ENCODE measurements around the gene IRS1.
"Not testable (repeated sequence)": the region's sequence is repeated elsewhere in the genome, so short reads cannot be mapped to it uniquely, and the experiment has no call there.

Gene IRS1

DNA sequence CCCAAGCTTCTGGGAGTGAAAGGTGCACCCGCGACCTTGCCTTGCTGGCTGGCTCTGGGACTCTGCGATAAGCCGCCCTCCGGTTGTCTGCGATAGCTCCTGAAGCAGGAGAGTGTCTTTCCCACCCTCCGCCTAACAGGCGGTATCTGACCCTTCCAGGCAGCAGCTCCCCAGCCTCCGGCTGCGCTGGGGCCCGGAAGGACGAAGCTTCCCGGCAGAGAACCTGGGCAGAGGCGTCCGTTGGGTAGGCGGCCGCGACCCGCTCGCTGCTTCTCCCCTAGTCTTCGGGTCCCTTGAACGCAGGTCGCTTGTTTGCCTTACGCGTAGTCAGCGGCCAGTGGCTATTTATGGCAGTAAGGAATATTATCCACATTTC, 35.8 kb upstream of the IRS1 start:
- Mint-ChIP-seq H3K4me1 (ENCODE audit: low read depth) (peaks cover 18% of the 10 kb centered on the region), H3K9me3 (no peaks in the 10 kb centered on the region), H3K27me3 (no peaks in the 10 kb centered on the region), H3K27ac (peak overlapping the region; percentile 99), H3K36me3 (ENCODE audit: low read depth) (peaks cover 38% of the 10 kb centered on the region), H3K4me3 (peak overlapping the region; percentile 87)
- intact Hi-C loops (cut with micrococcal nuclease): loop anchor here (5.0 kb wide), 1 partner anchor 43 kb away; no protein-coding TSS in a partner anchor

DNA sequence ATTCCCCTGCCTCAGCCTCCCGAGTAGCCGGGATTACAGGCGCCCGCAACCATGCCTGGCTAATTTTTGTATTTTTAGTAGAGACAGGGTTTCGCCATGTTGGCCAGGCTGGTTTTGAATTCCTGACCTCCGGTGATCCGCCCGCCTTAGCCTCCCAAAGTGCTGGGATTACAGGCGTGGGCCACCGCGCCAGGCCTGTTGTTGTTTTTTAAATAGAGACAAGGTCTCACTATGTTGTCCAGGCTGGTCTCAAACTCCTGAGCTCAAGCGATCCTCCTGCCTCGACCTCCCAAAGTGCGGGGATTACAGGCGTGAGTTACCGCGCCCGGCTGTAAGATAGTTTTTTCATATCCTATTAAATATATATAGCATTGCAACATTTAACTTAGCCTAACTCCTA, 35.3 kb upstream of the IRS1 start:
- H3K4me1 Mint-ChIP-seq (ENCODE audit: low read depth): peaks cover 18% of the 10 kb centered on the region
- H3K36me3 Mint-ChIP-seq (ENCODE audit: low read depth): peaks cover 33% of the 10 kb centered on the region
- peak overlapping the region; percentile 87 for H3K4me3 Mint-ChIP-seq
- H3K9me3 Mint-ChIP-seq, H3K27ac Mint-ChIP-seq, H3K27me3 Mint-ChIP-seq: not testable (repeated sequence)
- intact Hi-C loops (cut with micrococcal nuclease): loop anchor here (5.0 kb wide), 1 partner anchor 43 kb away; no protein-coding TSS in a partner anchor

DNA sequence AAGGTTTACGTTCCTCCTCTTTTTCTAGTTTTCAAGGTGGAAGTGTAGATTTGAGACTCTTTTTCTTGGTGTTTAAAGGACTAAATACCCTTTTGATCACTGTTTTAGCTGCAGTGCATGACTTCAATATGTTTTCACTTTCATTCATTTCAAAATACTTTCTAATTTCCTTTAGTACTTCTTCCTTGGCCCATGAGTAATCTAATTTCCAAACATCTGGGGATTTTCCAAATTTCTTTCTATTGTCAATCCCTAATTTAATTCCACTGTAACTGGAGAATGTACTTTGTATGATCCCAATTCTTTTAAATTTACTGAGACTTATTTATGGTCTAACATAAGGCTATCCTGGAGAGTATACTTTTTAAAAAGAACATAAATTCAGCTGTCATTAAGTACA, 32.4 kb upstream of the IRS1 start:
- Mint-ChIP-seq H3K36me3 (ENCODE audit: low read depth) (peaks cover 10% of the 10 kb centered on the region), H3K27me3 (no peaks in the 10 kb centered on the region), H3K27ac (no peak overlapping the region), H3K4me1 (ENCODE audit: low read depth) (peaks cover 11% of the 10 kb centered on the region), H3K4me3 (no peak overlapping the region), H3K9me3 (no peaks in the 10 kb centered on the region)
- intact Hi-C loops (cut with micrococcal nuclease): no loop called here

DNA sequence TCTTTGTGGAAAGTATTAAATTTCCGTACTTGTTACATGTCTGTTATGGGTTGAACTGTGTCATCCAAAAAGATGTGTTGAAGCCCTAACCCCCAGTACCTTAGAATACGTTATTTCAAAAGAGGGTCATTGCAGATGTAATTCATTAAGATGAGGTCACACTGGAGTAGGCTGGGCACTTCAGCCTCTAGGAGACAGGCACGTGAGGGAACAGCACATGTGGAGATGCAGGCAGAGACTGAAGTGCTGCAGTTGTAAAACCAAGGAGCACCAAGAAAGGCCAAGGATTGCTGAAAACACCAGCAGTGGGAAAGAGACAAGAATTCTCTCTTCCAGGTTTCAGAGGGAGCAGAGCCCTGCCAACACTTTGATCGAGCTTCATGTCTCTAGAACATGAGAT, 31.6 kb upstream of the IRS1 start:
- Mint-ChIP-seq H3K36me3 (ENCODE audit: low read depth) (peaks cover 9% of the 10 kb centered on the region), H3K27ac (no peak overlapping the region), H3K4me1 (ENCODE audit: low read depth) (peaks cover 7% of the 10 kb centered on the region), H3K27me3 (no peaks in the 10 kb centered on the region), H3K9me3 (no peaks in the 10 kb centered on the region), H3K4me3 (no peak overlapping the region)
- intact Hi-C loops (cut with micrococcal nuclease): no loop called here

DNA sequence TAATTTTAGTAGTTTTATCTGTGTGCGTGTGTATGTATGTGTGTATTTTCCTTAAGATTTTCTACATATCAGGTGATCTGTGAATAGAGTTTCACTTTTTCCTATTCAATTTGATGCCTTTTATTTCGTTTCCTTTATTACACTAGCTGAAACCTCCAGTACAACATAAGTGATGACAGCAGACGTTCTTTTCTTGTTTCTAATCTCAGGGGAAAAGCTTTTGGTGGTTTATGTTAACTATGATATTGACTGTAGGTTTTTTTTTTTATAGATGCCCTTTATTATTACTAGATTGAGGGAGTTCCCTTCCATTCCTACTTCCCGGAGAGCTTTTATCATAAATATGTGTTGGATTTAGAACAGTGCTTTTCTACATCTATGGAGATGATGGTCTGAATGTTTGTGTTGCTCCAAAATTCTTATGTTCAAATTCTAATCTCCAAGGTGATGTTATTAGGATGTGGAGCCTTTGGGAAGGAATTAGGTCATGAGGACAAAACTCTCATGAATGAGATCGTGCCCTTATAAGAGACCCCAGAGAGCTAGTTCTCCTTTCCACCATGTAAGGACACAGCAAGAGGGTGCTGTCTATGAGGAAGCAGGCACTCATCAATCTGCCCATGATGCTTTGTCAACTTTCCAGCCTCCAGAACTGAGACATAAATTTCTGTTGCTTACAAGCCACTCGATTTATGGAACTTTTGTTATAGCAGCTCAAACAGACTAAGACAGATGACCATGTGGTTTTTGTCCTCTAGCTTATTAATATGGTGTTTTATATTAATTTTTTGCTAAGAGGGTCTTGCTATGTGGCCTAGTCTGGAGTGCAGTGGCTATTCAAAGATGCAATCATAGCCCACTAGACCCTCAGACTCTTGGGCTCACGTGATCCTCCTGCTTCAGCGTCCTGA, 30.4 kb upstream of the IRS1 start:
- intact Hi-C loops (cut with micrococcal nuclease): no loop called here

DNA sequence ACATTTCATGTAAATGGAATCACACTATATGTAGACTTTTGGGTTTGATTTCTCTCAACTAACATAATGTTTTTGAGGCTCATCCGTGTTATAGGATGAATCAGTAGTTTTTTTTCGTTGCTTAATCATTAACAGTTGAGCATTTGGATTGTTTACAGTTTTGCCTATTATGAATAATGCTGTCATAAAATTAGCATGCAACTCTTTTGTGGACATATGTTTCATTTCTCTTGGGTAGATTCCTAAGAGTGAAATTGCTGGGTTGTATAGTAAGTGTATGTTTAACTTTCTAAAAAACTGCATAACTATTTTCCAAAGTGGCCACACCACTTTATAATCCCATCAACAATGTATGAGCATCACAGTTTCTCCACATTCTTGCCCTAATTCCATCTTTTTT, 28.6 kb upstream of the IRS1 start:
- H3K9me3 Mint-ChIP-seq: no peaks in the 10 kb centered on the region
- H3K27ac Mint-ChIP-seq: no peak overlapping the region
- H3K4me3 Mint-ChIP-seq: no peak overlapping the region
- intact Hi-C loops (cut with micrococcal nuclease): no loop called here
- H3K36me3 Mint-ChIP-seq (ENCODE audit: low read depth): no peaks in the 10 kb centered on the region
- H3K4me1 Mint-ChIP-seq (ENCODE audit: low read depth): no peaks in the 10 kb centered on the region
- no peaks in the 10 kb centered on the region for H3K27me3 Mint-ChIP-seq

More for the DNA sequence above, 30.4 kb upstream of the IRS1 start:
- no peaks in the 10 kb centered on the region for H3K36me3 Mint-ChIP-seq (ENCODE audit: low read depth)
- no peaks in the 10 kb centered on the region for H3K4me1 Mint-ChIP-seq (ENCODE audit: low read depth)
- no peaks in the 10 kb centered on the region for H3K27me3 Mint-ChIP-seq
- H3K4me3 Mint-ChIP-seq: no peak overlapping the region
- H3K27ac Mint-ChIP-seq: no peak overlapping the region
- no peaks in the 10 kb centered on the region for H3K9me3 Mint-ChIP-seq

DNA sequence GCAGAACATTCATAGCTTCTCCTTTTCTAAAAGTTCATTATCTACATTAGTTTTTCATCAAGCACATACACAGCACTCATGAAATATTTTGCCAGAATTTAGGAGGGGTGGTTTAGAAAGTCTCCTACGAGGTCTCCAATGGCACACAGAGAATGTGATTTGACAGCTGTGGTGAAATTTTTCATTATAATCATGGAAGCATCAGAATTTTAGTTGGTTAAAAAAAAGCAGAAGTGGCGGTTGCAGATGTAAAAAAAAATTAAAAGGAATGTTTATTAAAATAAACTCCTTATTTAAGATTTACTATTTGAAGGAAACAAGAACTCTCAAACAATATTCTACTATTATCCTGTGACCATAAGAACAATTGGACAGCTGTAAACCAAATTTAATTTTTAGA, 25.4 kb upstream of the IRS1 start:
- Mint-ChIP-seq H3K36me3 (ENCODE audit: low read depth) (no peaks in the 10 kb centered on the region), H3K4me1 (ENCODE audit: low read depth) (no peaks in the 10 kb centered on the region), H3K9me3 (no peaks in the 10 kb centered on the region), H3K4me3 (no peak overlapping the region), H3K27ac (no peak overlapping the region), H3K27me3 (no peaks in the 10 kb centered on the region)
- intact Hi-C loops (cut with micrococcal nuclease): no loop called here

DNA sequence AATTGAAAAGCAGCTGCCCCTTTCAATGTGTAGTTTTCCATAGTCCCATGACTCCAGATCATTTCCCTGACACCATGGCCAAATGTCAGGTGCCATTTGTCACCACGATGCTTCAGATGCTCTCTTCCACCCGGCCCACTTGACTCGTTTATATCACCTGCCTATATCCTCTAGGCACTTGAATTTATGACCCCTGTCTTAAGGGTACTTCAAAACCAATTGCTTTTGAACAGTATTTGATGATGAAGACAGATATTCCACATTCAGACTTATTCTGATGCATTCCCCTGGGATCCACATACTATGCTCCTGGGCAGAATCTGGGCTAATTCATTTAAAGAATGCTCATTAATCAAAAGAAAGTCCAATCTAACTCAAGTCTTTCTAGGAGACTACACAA, 19.3 kb upstream of the IRS1 start:
- H3K36me3 Mint-ChIP-seq (ENCODE audit: low read depth): no peaks in the 10 kb centered on the region
- H3K27ac Mint-ChIP-seq: no peak overlapping the region
- H3K4me3 Mint-ChIP-seq: no peak overlapping the region
- no peaks in the 10 kb centered on the region for H3K9me3 Mint-ChIP-seq
- peaks cover 14% of the 10 kb centered on the region for H3K27me3 Mint-ChIP-seq
- intact Hi-C loops (cut with micrococcal nuclease): loop anchor here (10.0 kb wide), 1 partner anchor 166 kb away; no protein-coding TSS in a partner anchor
- no peaks in the 10 kb centered on the region for H3K4me1 Mint-ChIP-seq (ENCODE audit: low read depth)

DNA sequence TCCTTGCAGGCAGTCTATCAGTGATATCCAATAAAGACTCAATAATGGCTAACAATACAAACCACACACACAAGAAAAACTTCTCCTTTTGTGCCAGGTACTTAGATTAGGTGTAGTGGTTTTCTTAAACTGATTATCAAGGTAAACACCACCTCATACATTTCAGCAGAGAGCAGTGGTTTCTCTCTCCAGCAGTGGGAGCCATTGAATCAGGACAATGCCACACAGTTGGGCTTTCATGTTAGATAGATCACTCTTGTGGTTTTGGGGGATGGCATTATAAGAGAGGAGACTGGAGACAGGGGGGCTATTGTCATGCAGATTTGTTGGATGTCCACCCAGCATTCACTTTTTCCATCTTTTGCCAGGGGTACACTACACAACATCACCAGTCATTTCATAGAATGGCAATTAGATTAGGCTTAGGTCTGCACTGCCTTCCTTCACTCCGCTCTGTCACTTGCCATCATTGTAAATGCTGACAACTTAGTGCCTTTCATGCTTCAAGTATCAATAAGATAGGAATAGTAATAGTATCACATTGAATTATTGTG, 13.6 kb upstream of the IRS1 start:
- H3K36me3 Mint-ChIP-seq (ENCODE audit: low read depth): no peaks in the 10 kb centered on the region
- no peaks in the 10 kb centered on the region for H3K4me1 Mint-ChIP-seq (ENCODE audit: low read depth)
- intact Hi-C loops (cut with micrococcal nuclease): loop anchor here (10.0 kb wide), 1 partner anchor 172 kb away; no protein-coding TSS in a partner anchor
- no peak overlapping the region for H3K27ac Mint-ChIP-seq
- no peaks in the 10 kb centered on the region for H3K9me3 Mint-ChIP-seq
- H3K4me3 Mint-ChIP-seq: no peak overlapping the region
- H3K27me3 Mint-ChIP-seq: peaks cover 17% of the 10 kb centered on the region

DNA sequence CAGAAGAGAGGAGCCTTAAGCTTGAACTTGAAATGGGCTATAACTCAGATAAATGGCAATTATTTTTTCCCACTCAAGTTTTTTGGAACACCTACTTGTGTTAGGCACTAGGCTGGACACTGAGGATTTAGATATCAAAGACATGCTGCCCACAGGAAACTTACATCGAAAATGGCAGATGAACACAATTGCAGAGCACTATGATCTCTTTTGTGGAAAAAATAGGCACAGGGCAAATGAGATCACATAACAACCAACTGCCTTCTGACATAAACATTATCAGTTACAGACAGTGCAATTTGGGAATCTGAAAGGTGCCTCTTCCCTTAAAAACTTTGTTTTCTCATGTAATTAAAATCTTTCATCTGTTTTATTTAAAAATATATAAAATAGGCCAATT, 3.8 kb upstream of the IRS1 start:
- peaks cover 59% of the 10 kb centered on the region for H3K27me3 Mint-ChIP-seq
- H3K9me3 Mint-ChIP-seq: no peaks in the 10 kb centered on the region
- H3K27ac Mint-ChIP-seq: no peak overlapping the region
- H3K4me1 Mint-ChIP-seq (ENCODE audit: low read depth): peaks cover 28% of the 10 kb centered on the region
- no peak overlapping the region for H3K4me3 Mint-ChIP-seq
- intact Hi-C loops (cut with micrococcal nuclease): loop anchor here (2.0 to 5.0 kb wide), 3 partner anchors 304 to 915 kb away; no protein-coding TSS in a partner anchor
- H3K36me3 Mint-ChIP-seq (ENCODE audit: low read depth): no peaks in the 10 kb centered on the region

DNA sequence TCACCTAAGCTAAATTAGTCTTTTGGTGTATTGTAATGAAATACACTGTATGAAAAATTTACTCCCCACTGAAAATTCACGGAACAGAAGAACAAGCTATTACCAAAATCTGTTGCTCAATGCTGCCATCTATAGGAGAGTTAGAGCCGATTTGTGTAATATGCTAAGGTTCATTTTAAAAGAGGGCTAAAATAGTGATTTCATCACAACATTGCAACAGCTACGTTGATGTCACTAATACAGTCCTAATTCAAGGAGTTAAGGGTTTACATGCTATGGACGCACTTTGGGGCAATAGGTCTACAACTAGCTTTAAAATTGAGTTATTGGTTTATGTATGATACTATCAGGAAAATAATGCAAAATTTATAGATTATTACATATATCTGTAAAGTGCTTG, 3.0 kb upstream of the IRS1 start:
- Mint-ChIP-seq H3K36me3 (ENCODE audit: low read depth) (no peaks in the 10 kb centered on the region), H3K27me3 (peaks cover 63% of the 10 kb centered on the region), H3K9me3 (no peaks in the 10 kb centered on the region), H3K4me1 (ENCODE audit: low read depth) (peaks cover 32% of the 10 kb centered on the region), H3K27ac (no peak overlapping the region), H3K4me3 (no peak overlapping the region)
- intact Hi-C loops (cut with micrococcal nuclease): loop anchor here (1.0 to 5.0 kb wide), 4 partner anchors 305 to 1132 kb away; no protein-coding TSS in a partner anchor

DNA sequence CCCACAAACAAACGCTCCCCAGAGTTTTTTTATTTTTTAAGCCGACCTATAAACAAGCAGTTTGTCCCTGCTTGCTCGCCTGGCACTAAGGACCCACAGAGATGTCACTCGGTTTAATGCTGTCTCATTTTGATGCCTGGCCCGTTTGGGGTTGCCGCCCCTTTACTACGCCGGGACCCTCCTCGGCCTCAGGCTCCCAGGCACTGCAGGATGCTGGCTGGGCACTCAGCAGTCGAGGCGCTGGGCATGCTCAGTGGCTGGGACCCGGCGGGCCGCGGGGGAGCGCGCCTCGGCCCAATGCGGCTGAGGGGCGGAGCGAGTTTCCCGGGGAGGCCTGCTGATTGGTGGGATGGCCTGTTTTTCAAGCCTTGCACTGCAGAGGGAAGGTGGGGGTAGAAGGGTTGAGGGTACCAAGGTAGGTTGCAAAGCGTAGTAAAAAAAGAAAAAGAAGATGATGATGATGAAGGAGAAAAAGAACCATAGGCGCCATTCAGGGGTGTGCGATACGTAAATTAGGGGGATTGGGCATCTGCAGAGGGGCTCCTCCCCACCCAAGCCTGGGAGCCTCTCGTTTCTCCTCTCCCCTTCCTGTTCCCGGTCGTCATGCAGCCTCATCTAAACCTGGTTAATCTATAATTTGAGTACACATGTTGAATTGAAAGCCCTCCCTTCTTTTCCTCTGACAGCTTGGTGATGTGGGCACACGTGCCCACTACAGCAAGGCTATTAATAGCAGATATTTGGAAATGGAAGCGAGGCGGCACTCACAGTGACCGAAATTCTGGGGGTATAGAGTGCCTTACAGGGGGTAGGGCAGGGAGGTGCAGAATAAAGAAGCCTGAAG, 1.5 kb upstream of the IRS1 start:
- intact Hi-C loops (cut with micrococcal nuclease): loop anchor here (5.0 kb wide), 1 partner anchor 306 kb away; no protein-coding TSS in a partner anchor
- no peak overlapping the region for H3K27ac Mint-ChIP-seq
- peak overlapping the region; percentile 47 for H3K4me3 Mint-ChIP-seq
- H3K36me3 Mint-ChIP-seq (ENCODE audit: low read depth): no peaks in the 10 kb centered on the region
- H3K4me1 Mint-ChIP-seq (ENCODE audit: low read depth): peaks cover 32% of the 10 kb centered on the region
- peaks cover 71% of the 10 kb centered on the region for H3K27me3 Mint-ChIP-seq
- no peaks in the 10 kb centered on the region for H3K9me3 Mint-ChIP-seq

DNA sequence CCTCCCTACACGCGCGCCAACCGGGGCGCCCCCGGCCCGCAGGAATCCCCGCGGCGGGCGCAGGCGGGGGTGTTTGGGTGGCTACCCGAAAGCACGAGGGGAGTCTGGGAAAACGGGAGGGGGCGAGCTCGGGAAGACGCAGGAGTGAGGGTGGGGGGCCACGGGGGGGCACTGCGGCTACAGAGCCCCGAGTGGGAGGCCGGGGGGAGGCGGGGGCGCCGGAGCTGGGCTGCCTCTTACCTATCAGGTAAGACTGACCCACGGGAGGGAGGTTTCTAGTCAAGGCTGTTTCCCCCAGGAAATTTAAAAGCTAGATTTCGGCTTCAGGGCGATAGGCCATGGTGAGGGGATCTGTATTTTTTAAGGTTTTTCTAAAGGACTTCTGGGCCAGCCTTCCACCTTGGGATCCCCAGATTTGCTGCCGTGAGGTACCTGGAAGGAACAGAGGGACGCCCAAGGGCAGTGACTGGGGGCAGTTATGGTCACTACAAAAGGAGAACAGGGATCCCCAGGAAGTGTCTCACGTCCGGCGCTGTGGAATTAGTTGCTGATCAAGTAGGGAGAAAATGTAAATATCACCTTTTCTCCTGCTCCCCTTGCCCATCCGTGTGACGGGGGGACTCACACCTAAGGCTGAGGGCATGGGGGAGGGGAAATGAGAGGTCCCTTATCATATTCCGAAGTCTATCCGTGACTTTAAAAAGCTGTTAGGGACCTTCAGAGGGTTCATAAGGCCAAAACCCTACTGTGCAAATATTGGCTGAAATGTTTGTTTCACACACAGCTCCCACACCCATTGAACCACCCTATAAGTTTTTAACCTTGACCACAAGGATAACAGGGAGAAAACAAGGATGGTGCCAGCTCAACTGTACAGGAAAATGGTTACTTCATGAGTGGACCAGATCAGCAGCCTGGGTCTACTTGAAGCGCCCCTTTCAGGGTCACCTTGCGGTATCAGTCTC, 638 bp upstream of the IRS1 start:
- Mint-ChIP-seq H3K4me1 (ENCODE audit: low read depth) (peaks cover 32% of the 10 kb centered on the region), H3K9me3 (no peaks in the 10 kb centered on the region), H3K4me3 (peak overlapping the region; percentile 55), H3K36me3 (ENCODE audit: low read depth) (no peaks in the 10 kb centered on the region), H3K27me3 (peaks cover 74% of the 10 kb centered on the region), H3K27ac (no peak overlapping the region)
- intact Hi-C loops (cut with micrococcal nuclease): loop anchor here (5.0 kb wide), 1 partner anchor 307 kb away; no protein-coding TSS in a partner anchor
